Measurements from ENCODE around the gene TAS1R1. TPM values are rescaled to one million over a fixed set of nuclear protein-coding genes. Genes with fewer than 3 reads are reported as not detected.

Gene TAS1R1
- total RNA-seq, 2 experiments from 2014 or later, result not detected

- ATAC-seq, result no peak
- H3K9me3 Mint-ChIP-seq, result no peaks in the 10 kb centered on the region
- ChIA-PET CTCF (interaction anchor here (4.1 kb wide), 1 partner anchor 23 kb away, joined by 22 read pairs; the partner anchor contains the start of genes NOL9 and TAS1R1), POLR2A (interaction anchor here (1.0 to 6.3 kb wide), 4 partner anchors 24 to 185 kb away, joined by 3 to 59 read pairs (median 4); partner anchors contain the start of genes ACOT7, KLHL21 and NOL9)
- H3K36me3 Mint-ChIP-seq (ENCODE audit: low read depth), result peaks cover 7% of the 10 kb centered on the region
- H3K27ac Mint-ChIP-seq, result no peak overlapping the region
- no peak for DNase-seq
- H3K4me3 Mint-ChIP-seq, result no peak overlapping the region
- no peak for TF ChIP-seq CTCF (IDR thresholded peaks at IDR 0.05)
- H3K27me3 Mint-ChIP-seq, result no peaks in the 10 kb centered on the region
- H3K4me1 Mint-ChIP-seq (ENCODE audit: low read depth), result peaks cover 25% of the 10 kb centered on the region
- intact Hi-C loops (cut with micrococcal nuclease), result no loop called here
Observed at GRCh38 chr1:6577831-6578525, 22.9 kb downstream of the TAS1R1 start.

GRCh38 chr1:6578624-6579373 is 23.7 kb downstream of the TAS1R1 start:
- H3K9me3 Mint-ChIP-seq, result no peaks in the 10 kb centered on the region
- DNase-seq (no peak), ATAC-seq (no peak)
- H3K4me3 Mint-ChIP-seq, result peak overlapping the region; percentile 94
- no peak for TF ChIP-seq CTCF (IDR thresholded peaks at IDR 0.05)
- ChIA-PET POLR2A (interaction anchor here (1.0 to 6.3 kb wide), 5 partner anchors 10 to 185 kb away, joined by 3 to 59 read pairs (median 6); partner anchors contain the start of genes ACOT7, KLHL21 and NOL9), CTCF (interaction anchor here (1.1 to 4.1 kb wide), 3 partner anchors 22 to 68 kb away, joined by 3 to 22 read pairs (median 7); partner anchors contain the start of genes NOL9 and TAS1R1)
- intact Hi-C loops (cut with micrococcal nuclease), result no loop called here
- H3K36me3 Mint-ChIP-seq (ENCODE audit: low read depth), result peaks cover 7% of the 10 kb centered on the region
- no peaks in the 10 kb centered on the region for H3K27me3 Mint-ChIP-seq
- peak overlapping the region; percentile 95 for H3K27ac Mint-ChIP-seq
- H3K4me1 Mint-ChIP-seq (ENCODE audit: low read depth), result peaks cover 25% of the 10 kb centered on the region

- ATAC-seq, result peak; percentile 99
- Mint-ChIP-seq H3K36me3 (ENCODE audit: low read depth) (peaks cover 7% of the 10 kb centered on the region), H3K27me3 (no peaks in the 10 kb centered on the region), H3K9me3 (no peaks in the 10 kb centered on the region), H3K27ac (peak within 1 kb of the TSS; percentile 95), H3K4me3 (peak within 1 kb of the TSS; percentile 94), H3K4me1 (ENCODE audit: low read depth) (peaks cover 26% of the 10 kb centered on the region)
- no peak for TF ChIP-seq CTCF (IDR thresholded peaks at IDR 0.05)
- peak; percentile 98 for DNase-seq
- ChIA-PET POLR2A (interaction anchor here (1.0 to 6.3 kb wide), 6 partner anchors 10 to 141 kb away, joined by 3 to 59 read pairs (median 4); partner anchors contain the start of genes KLHL21, NOL9 and TAS1R1), CTCF (interaction anchor here (1.1 to 4.1 kb wide), 3 partner anchors 21 to 67 kb away, joined by 3 to 22 read pairs (median 7); partner anchors contain the start of genes NOL9 and TAS1R1)
- intact Hi-C loops (cut with micrococcal nuclease), result no loop called here
Observed at GRCh38 chr1:6579374-6580118, 24.4 kb downstream of the TAS1R1 start, which contains the start of gene ZBTB48. Gene ZBTB48, plus strand, starts transcription at chr1:6579994. Its CDS starts 616 bp downstream, at chr1:6580610.

- POLR2A ChIA-PET, result interaction anchor here (0.9 to 6.3 kb wide), 6 partner anchors 9 to 85 kb away, joined by 3 to 59 read pairs (median 4); partner anchors contain the start of genes KLHL21, NOL9 and TAS1R1
- H3K4me3 Mint-ChIP-seq, result peak overlapping the region; percentile 94
- intact Hi-C loops (cut with micrococcal nuclease), result no loop called here
- CTCF ChIA-PET, result interaction anchor here (1.1 to 4.1 kb wide), 3 partner anchors 20 to 66 kb away, joined by 3 to 22 read pairs (median 7); partner anchors contain the start of genes NOL9 and TAS1R1
- TF ChIP-seq CTCF (IDR thresholded peaks at IDR 0.05), result no peak
- H3K4me1 Mint-ChIP-seq (ENCODE audit: low read depth), result peaks cover 30% of the 10 kb centered on the region
- H3K36me3 Mint-ChIP-seq (ENCODE audit: low read depth), result peaks cover 7% of the 10 kb centered on the region
- H3K27me3 Mint-ChIP-seq, result no peaks in the 10 kb centered on the region
- H3K27ac Mint-ChIP-seq, result peak overlapping the region; percentile 95
- ATAC-seq, result peak; percentile 45
- no peaks in the 10 kb centered on the region for H3K9me3 Mint-ChIP-seq
- no peak for DNase-seq
Observed at GRCh38 chr1:6580119-6580592, 25.0 kb downstream of the TAS1R1 start.

Data from activated CD8-positive, alpha-beta T cell treated with anti-CD3 and anti-CD28 coated beads for 36 hours (primary cell).